Endothelial cell (in vitro differentiated cells): Measurements from ENCODE around the gene DICER1. TPM values are rescaled to one million over a fixed set of nuclear protein-coding genes. Genes with fewer than 3 reads are reported as not detected.

Experiments used
- DNase-seq: peaks from one replicate; pipeline ENCODE4 v3.0.0; 2021; ENCODE audit warnings: low spot score
- H3K27ac Mint-ChIP-seq: one replicate; pipeline ENCODE4 v1.8.0; 2021; ENCODE audit warnings: mixed read lengths, inconsistent platforms; ENCODE audit not compliant: unreplicated experiment
- H3K27me3 Mint-ChIP-seq: one replicate; pipeline ENCODE4 v1.8.0; 2021; ENCODE audit warnings: mild to moderate bottlenecking, moderate library complexity, mixed read lengths, inconsistent platforms; ENCODE audit not compliant: unreplicated experiment
- H3K36me3 Mint-ChIP-seq: one replicate; pipeline ENCODE4 v1.8.0; 2021; ENCODE audit warnings: mild to moderate bottlenecking, low read depth, mixed read lengths, inconsistent platforms; ENCODE audit not compliant: unreplicated experiment
- H3K4me1 Mint-ChIP-seq: one replicate; pipeline ENCODE4 v1.8.0; 2021; ENCODE audit warnings: mild to moderate bottlenecking, mixed read lengths, inconsistent platforms; ENCODE audit not compliant: unreplicated experiment
- H3K4me3 Mint-ChIP-seq: one replicate; pipeline ENCODE4 v1.8.0; 2021; ENCODE audit warnings: mild to moderate bottlenecking, mixed read lengths, inconsistent platforms; ENCODE audit not compliant: unreplicated experiment
- H3K9me3 Mint-ChIP-seq: one replicate; pipeline ENCODE4 v1.8.0; 2021; ENCODE audit warnings: mixed read lengths, inconsistent platforms; ENCODE audit not compliant: unreplicated experiment
- total RNA-seq: library from RNA; stranded (reverse); fragmentation: NEBNext Ultra II Directional; extraction: Animal tissue kit (Norgen Biotek cat#: 25700); gene quantifications from one replicate; pipeline ENCODE4 v1.2.1, GENCODE V29; 2021; ENCODE audit not compliant: unreplicated experiment
- TF ChIP-seq, protein P1 (sequence below): fragments of 200-600 bp; sonication (generic); IDR thresholded peaks from one replicate; pipeline ENCODE4 v1.5.0; 2021; ENCODE audit warnings: antibody characterized with exemption; ENCODE audit not compliant: unreplicated experiment

The DICER1 gene
- total RNA-seq, 1 donor from 2014 or later, result 69.2 TPM

- no peaks in the 10 kb centered on the region for H3K36me3 Mint-ChIP-seq
- no peak for DNase-seq
- H3K27ac Mint-ChIP-seq, result no peak overlapping the region
- H3K27me3 Mint-ChIP-seq, result peaks cover 7% of the 10 kb centered on the region
- TF ChIP-seq, protein P1, sequence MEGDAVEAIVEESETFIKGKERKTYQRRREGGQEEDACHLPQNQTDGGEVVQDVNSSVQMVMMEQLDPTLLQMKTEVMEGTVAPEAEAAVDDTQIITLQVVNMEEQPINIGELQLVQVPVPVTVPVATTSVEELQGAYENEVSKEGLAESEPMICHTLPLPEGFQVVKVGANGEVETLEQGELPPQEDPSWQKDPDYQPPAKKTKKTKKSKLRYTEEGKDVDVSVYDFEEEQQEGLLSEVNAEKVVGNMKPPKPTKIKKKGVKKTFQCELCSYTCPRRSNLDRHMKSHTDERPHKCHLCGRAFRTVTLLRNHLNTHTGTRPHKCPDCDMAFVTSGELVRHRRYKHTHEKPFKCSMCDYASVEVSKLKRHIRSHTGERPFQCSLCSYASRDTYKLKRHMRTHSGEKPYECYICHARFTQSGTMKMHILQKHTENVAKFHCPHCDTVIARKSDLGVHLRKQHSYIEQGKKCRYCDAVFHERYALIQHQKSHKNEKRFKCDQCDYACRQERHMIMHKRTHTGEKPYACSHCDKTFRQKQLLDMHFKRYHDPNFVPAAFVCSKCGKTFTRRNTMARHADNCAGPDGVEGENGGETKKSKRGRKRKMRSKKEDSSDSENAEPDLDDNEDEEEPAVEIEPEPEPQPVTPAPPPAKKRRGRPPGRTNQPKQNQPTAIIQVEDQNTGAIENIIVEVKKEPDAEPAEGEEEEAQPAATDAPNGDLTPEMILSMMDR, result no peak
- no peaks in the 10 kb centered on the region for H3K4me1 Mint-ChIP-seq
- no peaks in the 10 kb centered on the region for H3K9me3 Mint-ChIP-seq
- no peak overlapping the region for H3K4me3 Mint-ChIP-seq
Measured at GRCh38 chr14:95195031-95195430, 37.7 kb upstream of the DICER1 start.

DNA sequence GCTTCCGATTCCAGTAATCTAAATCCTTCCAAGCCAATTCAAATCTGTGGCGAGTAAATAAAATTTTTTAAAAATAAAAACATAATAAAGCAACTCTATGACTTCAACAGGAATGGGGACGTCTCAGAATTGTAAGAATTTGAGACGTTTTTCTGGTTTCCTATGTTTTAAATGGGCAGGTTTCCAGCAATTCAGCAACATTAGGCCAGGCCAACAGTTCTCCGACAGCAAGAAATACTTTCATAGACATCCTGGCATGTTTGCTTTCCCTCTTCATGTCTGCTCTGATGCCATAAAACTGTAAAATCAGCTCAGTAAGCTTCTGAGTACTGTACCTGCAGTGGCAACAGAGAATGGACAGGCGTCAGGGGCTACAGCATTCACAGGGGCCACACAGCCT, 35.8 kb upstream of the DICER1 start:
- no peak overlapping the region for H3K4me3 Mint-ChIP-seq
- no peak for DNase-seq
- no peaks in the 10 kb centered on the region for H3K4me1 Mint-ChIP-seq
- no peaks in the 10 kb centered on the region for H3K9me3 Mint-ChIP-seq
- no peak overlapping the region for H3K27ac Mint-ChIP-seq
- no peaks in the 10 kb centered on the region for H3K36me3 Mint-ChIP-seq
- H3K27me3 Mint-ChIP-seq, result peaks cover 7% of the 10 kb centered on the region
- TF ChIP-seq, protein P1, result no peak

GRCh38 chr14:95192311-95192710, 35.0 kb upstream of the DICER1 start:
- no peak for DNase-seq
- Mint-ChIP-seq H3K4me3 (no peak overlapping the region), H3K36me3 (no peaks in the 10 kb centered on the region), H3K27me3 (peaks cover 7% of the 10 kb centered on the region), H3K9me3 (no peaks in the 10 kb centered on the region), H3K4me1 (no peaks in the 10 kb centered on the region), H3K27ac (no peak overlapping the region)
- TF ChIP-seq, protein P1, result no peak

- TF ChIP-seq, protein P1, result no peak
- Mint-ChIP-seq H3K4me1 (no peaks in the 10 kb centered on the region), H3K4me3 (no peak overlapping the region), H3K27ac (no peak overlapping the region), H3K36me3 (no peaks in the 10 kb centered on the region), H3K9me3 (no peaks in the 10 kb centered on the region), H3K27me3 (peaks cover 7% of the 10 kb centered on the region)
- DNase-seq, result no peak
Measured at GRCh38 chr14:95191445-95192199, 34.3 kb upstream of the DICER1 start.

- no peaks in the 10 kb centered on the region for H3K4me1 Mint-ChIP-seq
- DNase-seq, result no peak
- no peak overlapping the region for H3K4me3 Mint-ChIP-seq
- H3K36me3 Mint-ChIP-seq, result no peaks in the 10 kb centered on the region
- peaks cover 7% of the 10 kb centered on the region for H3K27me3 Mint-ChIP-seq
- H3K27ac Mint-ChIP-seq, result no peak overlapping the region
- no peaks in the 10 kb centered on the region for H3K9me3 Mint-ChIP-seq
- TF ChIP-seq, protein P1, result no peak
Measured at GRCh38 chr14:95190857-95191256, 33.5 kb upstream of the DICER1 start.
